NCI-H128 (cell line): ENCODE measurements around the gene SPTBN4.
"Not testable (repeated sequence)": the region's sequence is repeated elsewhere in the genome, so short reads cannot be mapped to it uniquely, and the experiment has no call there.

ENCODE experiments used
- DNase-seq: peaks from one replicate; lab custom pipeline; 2025; ENCODE audit not compliant: unreplicated experiment; lab: John Stamatoyannopoulos, UW

The SPTBN4 gene

DNA sequence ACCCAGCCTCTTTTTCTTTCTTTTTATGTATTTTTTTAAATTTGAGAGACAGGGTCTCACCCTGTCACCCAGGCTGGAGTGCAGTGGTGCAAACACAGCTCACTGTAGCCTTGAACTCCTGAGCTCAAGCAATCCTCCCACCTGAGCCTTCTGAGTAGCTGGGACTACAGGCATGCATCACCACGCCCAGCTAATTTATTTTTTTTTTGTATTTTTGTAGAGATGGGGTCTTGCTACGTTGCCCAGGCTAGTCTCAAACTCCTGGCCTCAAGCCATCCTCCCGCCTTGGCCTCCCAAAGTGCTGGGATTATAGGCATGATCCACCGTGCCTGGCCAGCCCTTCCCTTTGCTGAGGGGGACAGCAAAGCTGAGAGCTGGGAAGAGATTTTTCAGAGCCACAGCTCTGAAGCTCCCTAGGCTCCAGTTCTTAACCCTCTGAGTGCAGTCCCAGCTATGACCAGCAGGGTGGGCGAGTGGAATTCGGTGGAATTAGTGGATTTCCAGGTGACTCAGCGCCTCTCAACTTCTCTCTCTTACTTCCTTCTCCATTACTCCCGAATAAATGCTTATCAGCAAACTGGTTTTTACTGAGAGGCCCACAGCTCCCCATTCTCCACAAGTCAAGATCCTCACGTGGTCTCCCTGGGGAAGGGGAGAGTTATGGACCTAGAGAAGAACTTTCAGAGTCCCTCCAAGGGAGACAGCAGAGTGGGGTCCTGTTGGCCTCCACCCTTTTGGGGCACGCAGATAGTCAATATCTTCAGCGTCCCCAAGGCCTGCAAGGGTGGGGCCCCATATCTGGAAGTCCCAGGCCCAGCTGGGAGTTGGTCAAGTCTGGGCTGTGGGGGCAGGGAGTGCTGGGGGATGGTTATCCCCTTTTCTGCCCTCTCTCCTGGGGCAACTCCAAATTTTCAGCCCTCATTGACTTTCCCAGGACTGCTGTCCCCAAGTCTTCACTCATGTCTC lies 2.5 kb upstream of the SPTBN4 start:
- DNase-seq: peak; percentile 33

DNA sequence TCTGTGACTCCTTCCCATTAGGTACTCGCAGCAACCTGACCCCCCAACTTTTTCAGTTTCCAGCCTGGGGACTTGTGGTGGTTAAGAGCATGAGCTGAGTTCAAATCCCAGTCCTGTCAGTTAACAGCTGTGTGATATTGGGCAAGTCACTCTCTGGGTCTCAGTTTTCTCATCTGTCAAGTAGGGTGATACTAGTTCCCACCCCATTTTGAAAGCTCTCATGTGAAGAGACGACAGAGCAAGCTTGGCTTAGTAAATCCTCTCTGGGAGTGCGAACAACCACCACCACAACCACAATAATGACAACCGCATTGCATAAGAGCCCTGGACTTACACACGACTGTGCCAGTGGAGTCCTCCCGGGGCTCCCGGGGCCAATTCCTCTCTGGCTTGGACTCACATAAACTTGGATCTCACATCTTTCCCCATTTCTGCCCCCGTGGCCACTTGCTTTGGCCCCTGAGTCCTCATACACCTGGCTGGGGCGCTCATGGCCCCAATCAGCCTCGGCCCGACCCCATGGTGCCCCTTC lies 1.7 kb upstream of the SPTBN4 start:
- DNase-seq: no peak

DNA sequence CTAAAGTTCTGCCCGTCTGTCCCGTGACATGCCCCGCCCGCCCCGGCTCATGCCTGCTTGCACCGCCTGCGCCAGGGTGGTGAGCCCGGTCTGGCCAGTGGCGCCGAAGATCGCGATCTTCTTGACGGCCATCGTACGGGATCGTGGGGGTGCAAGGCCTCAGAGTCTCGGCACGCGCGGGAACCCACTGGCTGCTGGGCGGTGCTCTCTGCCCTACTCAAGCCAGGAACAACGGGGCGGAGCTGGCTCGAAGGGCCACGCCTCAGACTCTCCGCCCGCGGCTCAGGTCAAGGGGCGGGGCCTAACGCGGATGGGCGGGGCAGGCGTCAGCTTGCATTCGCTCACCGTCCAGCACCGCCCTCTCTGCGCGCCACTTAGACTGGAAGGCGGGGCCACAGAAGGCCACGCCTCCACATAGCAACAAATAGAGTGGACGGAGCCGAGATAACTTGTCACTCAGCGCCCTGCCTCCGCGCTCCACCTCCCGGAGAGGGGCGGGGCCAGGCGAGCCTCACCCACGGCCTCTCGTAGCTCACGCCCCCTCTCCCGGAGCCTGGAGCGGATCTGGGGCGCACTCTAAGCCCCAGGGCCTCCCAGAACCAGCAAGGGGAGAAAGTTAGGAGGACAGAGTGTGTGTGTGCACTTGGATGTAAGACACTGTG lies 1.1 kb upstream of the SPTBN4 start, which contains the start of gene BLVRB:
TSS of gene BLVRB (minus strand) at position 189 of the 662 bp plus-strand sequence. CDS start at position 132, 57 bp downstream.
- DNase-seq: peak; percentile 85

DNA sequence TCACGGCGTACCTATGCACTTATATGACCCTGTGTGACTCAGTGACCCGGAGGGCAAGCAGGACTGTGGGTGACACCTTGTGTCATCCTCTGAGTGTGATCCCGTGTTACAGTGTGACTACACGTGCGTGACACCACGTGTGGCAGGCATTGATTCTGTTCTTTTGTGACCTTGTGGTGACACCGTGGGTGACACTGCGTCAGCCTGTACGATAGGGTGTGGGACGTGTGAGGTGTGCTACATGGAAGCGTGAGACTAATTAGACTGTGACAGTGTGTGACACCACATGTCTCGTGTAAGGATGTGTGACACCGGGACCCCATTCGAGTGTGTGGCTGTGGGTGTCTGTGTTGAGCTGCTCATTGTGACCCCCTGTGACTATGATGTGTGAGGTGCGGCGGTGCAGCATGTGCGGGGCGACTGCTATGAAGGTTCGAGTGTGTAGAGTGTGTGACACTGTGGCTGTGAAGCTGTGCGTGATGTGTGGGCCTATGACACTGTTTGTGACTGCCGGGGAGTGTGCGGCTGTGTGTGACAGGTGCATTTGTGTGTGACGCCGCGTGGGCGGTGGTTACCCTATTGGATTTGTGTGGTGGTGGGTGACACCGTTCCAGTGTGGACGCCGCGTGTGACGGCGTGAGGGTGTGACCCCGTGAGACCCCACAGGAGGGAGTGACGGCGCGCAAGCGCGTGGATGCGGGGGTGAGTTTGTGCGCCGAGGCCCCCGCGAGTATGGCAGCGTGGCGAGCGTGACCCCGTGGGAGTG lies 399 bp upstream of the SPTBN4 start:
- no peak for DNase-seq

DNA sequence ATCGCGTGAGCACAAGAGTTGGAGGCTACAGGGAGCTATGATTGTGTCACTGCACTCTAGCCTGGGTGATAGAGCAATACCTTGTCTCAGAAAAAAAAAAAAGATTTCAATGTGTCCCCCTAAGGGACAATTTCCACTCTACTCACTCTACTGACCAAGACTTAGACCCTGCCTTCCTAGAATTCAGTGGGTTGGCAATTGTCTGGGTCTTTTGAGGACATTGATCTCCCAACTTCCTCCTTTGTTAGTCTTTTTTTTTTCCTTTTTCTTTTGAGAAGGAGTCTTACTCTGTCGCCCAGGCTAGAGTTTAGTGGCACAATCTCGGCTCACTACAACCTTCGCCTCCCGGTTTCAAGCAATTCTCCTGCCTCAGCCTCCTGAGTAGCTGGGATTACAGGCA lies 2.2 kb downstream of the SPTBN4 start:
- no peak for DNase-seq

DNA sequence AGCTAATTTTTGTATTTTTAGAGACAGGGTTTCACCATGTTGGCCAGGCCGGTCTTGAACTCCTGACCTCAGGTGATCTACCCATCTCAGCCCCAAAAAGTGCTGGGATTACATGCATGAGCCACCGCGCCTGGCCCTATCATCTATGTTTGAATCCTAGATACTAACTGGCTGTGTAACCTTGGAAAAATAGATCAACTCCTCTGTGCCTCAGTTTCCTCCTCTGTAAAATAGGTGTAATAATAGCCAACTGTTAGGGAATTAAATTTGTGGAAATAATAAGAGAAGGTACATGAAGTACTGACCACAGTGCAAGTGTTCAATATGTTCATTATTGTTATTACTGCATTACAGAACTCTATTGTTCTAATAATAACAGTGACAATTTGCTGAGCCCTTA lies 4.3 kb downstream of the SPTBN4 start:
- no peak for DNase-seq

DNA sequence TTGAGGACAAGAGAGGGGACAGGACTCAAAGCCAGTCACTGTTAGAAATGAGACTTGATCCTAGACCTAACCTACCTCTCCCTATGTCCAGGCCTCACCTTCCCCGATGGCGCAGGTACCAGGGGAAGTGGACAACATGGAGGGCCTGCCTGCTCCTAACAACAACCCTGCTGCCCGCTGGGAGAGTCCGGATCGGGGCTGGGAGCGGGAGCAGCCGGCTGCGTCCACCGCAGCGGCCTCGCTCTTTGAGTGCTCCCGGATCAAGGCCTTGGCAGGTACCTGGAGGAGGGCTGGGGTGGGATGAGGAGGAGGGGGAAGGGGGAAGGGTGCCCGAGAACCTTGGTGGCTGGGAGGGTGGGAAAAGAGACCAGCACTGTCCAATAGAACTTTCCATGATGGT lies 5.7 kb downstream of the SPTBN4 start:
- no peak for DNase-seq

DNA sequence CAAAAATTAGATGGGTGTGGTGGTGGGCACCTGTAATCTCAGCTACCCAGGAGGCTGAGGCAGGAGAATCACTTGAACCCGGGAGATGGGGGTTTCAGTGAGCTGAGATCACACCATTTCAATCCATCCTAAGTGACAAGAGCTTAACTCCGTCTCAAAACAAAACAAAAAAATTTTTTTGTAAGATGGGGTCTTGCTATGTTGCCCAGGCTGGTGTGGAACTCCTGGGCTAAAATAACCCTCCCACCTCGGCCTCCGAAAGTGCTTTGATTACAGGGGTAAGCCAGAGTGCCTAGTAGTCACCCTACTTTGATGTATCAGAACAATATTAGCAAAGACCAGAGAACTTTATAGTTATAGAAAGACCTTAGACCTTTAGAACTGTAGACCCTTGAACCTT lies 7.9 kb downstream of the SPTBN4 start:
- DNase-seq: no peak

DNA sequence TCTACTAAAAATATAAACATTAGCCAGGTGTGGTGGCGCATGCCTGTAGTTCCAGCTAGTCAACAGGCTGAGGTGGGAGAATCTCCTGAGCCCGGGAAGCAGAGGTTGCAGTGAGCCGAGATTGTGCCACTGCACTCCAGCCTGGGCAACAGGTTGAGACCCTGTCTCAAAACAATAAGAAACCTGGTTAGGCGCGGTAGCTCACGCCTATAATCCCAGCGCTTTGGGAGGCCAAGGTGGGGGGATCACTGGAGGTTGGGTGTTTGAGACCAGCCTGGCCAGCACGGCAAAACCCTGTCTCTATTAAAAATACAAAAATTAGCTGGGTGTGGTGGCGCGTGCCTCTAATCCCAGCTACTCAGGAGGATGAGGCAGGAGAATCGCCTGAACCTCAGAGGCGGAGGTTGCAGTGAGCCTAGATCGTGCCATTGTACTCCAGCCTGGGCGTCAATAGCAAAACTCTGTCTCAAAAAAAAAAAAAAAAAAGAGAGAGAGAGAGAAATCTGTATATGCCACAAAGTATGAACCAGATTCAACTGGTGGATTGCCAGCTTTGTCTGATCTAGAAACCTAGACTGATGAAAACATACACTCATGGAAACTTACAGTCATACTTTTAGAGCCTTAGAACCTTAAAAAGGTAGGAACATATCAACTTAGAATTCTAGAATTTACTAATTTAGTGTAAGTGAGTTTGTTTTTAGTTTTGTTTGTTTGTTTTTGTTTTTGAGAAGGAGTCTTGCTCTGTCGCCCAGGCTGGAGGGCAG lies 9.3 kb downstream of the SPTBN4 start:
- not testable (repeated sequence) for DNase-seq

DNA sequence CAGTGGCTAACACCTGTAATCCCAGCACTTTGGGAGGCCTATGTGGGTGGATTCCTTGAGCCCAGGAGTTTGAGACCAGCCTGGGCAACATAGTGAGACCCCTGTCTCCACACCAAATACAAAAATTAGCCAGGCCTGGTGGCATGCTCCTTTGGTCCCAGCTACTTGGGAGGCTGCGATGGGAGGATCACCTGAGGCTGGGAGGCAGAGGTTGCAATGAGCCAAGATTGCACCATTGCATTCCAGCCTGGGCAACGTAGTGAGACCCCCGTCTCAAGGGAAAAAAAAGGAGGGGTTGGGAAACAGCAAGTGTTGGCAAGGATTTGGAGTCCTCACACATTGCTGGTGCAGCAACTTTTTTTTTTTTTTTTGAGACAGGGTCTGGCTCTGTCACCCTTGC lies 19.2 kb downstream of the SPTBN4 start:
- DNase-seq: no peak

DNA sequence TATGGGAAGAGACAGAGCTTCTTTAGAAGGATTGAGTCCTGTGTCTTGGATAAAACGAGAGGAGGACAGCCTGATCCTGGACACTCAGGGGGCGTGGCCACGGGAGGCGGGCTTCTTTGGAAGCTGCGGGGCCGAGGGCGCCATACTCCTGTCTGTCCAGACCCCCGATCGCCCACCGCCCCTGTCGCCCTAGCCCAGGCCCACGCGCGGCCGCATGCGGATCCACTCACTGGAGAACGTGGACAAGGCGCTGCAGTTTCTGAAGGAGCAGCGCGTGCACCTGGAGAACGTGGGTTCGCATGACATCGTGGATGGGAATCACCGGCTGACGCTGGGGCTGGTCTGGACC lies 23.1 kb downstream of the SPTBN4 start:
- DNase-seq: no peak

DNA sequence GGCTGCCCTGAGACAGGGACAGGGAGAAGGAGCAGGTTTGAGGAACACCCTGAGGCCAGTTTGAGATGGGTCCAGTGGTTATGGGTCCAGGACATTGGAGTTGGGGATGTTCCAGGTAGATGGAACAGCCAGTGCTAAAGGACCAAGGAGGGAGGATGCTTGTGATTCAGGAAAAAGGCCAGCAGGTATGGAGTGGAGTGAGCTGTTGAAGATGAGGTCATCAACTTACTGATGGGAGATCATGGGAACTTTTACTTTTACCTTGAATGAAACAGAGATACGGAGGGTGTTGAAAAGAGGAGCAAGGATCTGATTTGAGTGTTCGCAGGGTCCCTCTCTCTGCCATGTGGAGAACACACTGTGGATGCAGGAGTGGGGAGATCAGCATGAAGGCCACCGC lies 25.5 kb downstream of the SPTBN4 start:
- no peak for DNase-seq

DNA sequence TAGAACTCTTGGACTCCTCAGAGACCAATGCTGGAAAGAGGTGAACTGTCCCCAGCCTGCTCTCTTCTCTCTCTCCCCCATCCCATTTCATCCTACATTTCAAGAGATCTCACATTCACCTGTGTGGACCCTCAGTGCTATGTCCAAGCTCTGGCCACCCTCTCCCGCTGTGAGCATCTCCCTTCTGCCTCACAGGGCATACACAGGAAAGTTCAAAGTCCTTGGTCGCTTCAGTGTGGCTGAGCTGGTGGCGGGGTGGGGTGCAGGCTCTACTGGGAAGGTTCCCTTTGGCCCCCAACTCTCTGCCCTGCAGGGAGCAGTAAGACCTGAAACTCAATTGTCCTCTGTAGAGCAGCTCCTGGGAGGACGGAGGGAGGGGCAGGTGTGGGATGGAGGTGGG lies 27.0 kb downstream of the SPTBN4 start:
- DNase-seq: no peak

DNA sequence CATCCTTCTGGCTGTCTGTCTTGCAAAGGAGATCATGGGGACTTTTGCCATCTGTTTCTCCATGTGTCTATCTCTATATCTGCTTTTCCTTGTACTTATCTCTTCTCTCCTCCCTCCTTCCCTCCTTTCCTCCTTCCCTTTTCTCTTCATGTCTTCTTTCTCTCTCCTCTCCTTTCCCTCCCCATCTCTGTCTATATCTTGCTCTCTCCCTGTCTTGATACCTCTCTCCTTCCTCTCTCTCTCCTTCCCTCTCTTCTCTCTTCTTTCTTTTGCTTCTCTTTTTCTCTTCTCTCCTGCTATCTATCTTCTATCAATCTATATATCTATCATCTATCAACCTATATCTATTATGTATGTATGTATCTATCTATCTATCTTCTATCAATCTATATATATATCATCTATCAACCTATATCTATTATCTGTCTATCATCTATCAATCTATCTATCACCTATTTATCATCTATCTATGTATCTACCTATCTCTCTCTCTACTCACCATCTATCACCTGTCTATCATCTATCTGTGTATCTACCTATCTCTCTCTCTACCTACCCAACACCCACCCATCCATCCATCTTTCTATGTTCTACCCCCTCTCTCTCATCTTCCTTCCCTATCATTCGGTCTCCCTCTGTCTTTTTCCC lies 27.5 kb downstream of the SPTBN4 start:
- no peak for DNase-seq

DNA sequence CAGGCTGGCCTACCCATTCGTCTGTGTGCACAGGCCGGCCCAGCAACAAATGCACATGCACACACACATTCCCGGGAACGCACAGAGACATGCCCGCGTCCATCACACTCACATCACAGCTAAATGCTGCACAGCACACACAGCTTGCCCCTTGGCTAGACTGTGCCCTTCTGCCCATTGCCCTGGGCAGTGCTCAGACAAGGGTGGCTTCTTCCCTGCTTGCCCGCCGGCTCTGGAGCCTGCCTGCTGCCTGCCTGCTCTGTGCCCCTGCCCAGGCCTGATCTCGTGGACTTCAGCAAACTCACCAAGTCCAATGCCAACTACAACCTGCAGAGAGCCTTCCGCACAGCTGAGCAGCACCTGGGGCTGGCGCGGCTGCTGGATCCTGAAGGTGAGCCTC lies 30.4 kb downstream of the SPTBN4 start:
- DNase-seq: no peak

DNA sequence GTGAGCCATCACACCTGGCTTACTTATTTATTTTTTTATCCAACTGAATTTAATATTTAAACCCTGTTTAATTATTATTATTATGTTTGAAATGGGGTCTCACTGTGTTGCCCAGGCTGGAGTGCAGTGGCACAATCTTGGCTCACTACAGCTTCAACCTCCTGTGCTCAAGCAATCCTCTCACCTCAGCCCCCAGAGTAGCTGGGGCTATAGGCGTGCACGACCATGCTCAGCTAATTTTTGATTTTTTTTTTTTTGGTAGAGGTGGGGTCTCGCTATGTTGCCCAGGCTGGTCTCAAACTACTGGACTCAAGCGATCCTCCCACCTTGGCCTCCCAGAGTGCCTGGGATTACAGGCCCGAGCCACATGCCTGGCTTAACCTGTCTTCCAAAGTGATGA lies 32.5 kb downstream of the SPTBN4 start:
- no peak for DNase-seq

DNA sequence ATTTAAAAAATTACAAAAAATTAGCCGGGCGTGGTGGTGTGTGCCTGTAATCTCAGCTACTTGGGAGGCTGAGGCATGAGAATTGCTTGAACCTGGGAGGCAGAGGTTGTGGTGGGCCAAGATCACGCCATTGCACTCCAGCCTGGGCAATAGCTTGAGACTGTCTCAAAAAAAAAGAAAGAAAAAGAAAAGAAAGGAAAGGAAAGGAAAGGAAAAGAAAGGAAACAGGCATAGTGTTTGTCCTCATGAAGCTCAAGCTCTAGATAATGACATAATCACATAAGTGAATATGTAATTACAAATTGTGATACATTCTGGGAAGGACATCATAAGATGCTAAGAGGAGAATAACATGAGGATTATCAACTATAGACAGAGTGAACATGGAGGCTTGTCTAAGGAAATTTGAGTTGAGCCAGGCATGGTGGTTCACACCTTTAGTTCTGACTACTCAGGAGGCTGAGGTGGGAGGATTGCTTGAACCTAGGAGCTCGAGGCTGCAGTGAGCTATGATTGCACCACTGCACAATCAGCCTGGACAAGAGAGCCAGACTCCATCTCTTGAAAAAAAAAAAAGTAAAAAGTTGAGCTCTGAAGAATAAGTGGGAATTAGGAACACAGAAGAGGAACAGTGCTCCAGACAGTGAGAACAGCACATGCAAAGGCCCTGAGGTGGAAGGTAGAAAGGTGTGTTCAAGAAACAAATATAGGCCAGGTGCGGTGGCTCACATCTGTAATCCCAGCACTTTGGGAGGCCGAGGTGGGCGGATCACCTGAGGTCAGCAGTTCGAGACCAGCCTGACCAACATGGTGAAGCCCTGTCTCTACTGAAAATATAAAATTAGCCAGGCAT lies 34.1 kb downstream of the SPTBN4 start:
- DNase-seq: not testable (repeated sequence)

DNA sequence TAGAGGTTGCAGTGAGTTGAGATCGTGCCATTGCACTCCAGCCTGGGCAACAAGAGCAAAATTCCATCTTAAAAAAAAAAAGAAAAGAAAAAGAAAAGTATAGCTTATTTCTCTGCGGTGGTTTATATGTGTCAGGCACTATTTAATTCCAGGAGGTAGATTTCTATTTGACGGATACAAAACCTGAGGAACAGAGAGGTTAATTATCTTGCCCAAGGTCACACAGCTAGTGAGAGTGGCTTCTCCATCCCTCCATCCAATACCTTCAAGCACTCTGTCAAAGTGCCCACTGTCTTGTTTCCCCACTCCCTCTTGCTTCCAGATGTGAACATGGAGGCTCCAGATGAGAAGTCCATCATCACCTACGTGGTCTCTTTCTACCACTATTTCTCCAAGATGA lies 34.8 kb downstream of the SPTBN4 start:
- DNase-seq: no peak

DNA sequence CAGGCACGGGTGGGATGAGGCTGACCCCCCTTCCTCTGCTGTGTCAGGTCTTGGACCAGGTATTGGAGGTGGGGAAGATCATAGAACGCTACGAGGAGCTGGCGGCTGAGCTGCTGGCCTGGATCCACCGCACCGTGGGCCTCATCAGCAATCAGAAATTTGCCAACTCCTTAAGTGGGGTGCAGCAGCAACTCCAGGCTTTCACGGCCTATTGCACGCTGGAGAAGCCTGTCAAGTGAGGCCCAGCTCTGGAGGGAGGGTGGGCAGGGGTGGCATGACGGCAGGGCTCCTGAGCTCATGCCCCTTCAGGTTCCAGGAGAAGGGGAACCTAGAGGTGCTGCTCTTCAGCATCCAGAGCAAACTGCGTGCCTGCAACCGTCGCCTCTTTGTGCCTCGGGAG lies 35.3 kb downstream of the SPTBN4 start:
- no peak for DNase-seq
